SU-DHL-6 (cell line): Measurements from ENCODE around the gene TXNRD2.

ENCODE experiments used
- EZH2phosphoT487 ChIP-seq: fragments of 200-600 bp; sonication (generic), shearing (Covaris generic); conservative IDR thresholded peaks from 2 replicates; pipeline ENCODE4 v1.6.1; 2018; ENCODE audit warnings: mild to moderate bottlenecking, antibody characterized with exemption, low read length, moderate library complexity, mixed read lengths
- TF ChIP-seq, protein P1 (sequence below): fragments of 200-600 bp; sonication (generic); IDR thresholded peaks from one replicate; pipeline ENCODE4 v1.5.1; 2017; ENCODE audit warnings: antibody characterized with exemption, mild to moderate bottlenecking, low read length, moderate library complexity; ENCODE audit not compliant: insufficient read depth, poor library complexity, severe bottlenecking

- TF ChIP-seq EZH2phosphoT487, result no peak
- TF ChIP-seq, protein P1, sequence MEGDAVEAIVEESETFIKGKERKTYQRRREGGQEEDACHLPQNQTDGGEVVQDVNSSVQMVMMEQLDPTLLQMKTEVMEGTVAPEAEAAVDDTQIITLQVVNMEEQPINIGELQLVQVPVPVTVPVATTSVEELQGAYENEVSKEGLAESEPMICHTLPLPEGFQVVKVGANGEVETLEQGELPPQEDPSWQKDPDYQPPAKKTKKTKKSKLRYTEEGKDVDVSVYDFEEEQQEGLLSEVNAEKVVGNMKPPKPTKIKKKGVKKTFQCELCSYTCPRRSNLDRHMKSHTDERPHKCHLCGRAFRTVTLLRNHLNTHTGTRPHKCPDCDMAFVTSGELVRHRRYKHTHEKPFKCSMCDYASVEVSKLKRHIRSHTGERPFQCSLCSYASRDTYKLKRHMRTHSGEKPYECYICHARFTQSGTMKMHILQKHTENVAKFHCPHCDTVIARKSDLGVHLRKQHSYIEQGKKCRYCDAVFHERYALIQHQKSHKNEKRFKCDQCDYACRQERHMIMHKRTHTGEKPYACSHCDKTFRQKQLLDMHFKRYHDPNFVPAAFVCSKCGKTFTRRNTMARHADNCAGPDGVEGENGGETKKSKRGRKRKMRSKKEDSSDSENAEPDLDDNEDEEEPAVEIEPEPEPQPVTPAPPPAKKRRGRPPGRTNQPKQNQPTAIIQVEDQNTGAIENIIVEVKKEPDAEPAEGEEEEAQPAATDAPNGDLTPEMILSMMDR, result no peak
Observed at GRCh38 chr22:19841641-19842392, 99.8 kb downstream of the TXNRD2 start.
